Mucosa of gallbladder (tissue), 1 donor: ENCODE measurements around the gene HMCES. TPM values are rescaled to one million over a fixed set of nuclear protein-coding genes. Genes with fewer than 3 reads are reported as not detected.
"Not testable (repeated sequence)": the region's sequence is repeated elsewhere in the genome, so short reads cannot be mapped to it uniquely, and the experiment has no call there.

Experiments
- DNase-seq: peaks from one replicate; pipeline ENCODE4 v3.0.0-alpha.2; 2020; ENCODE audit warnings: low spot score
- total RNA-seq: library from RNA; stranded (reverse); gene quantifications from one replicate; pipeline ENCODE4 v1.2.1, GENCODE V29; 2021
- donor health status: DM: no; HTN: no; CAD: no.

The HMCES gene
- total RNA-seq, 1 donor from 2014 or later = 44.3 TPM

- no peak for DNase-seq
Measured at GRCh38 chr3:129346695-129347457, 68.2 kb downstream of the HMCES start.

GRCh38 chr3:129347458-129347845 is 68.8 kb downstream of the HMCES start:
- DNase-seq = no peak

GRCh38 chr3:129348734-129349133 is 70.1 kb downstream of the HMCES start:
- DNase-seq = no peak

GRCh38 chr3:129349169-129349568 is 70.5 kb downstream of the HMCES start:
- DNase-seq = not testable (repeated sequence)

GRCh38 chr3:129349791-129350190 is 71.1 kb downstream of the HMCES start:
- no peak for DNase-seq

GRCh38 chr3:129352045-129352444 is 73.4 kb downstream of the HMCES start:
- no peak for DNase-seq

GRCh38 chr3:129352650-129353588 is 74.2 kb downstream of the HMCES start:
- DNase-seq = no peak

- DNase-seq = no peak
Measured at GRCh38 chr3:129353589-129353941, 74.9 kb downstream of the HMCES start.

Other genes starting within 250 kb of the HMCES start
- not detected for gene GP9, start 218.1 kb upstream of the HMCES start, total RNA-seq
- 36.2 TPM for gene RAB43, start 157.1 kb upstream of the HMCES start, total RNA-seq
- gene ISY1, start 117.8 kb upstream of the HMCES start, total RNA-seq = 23.6 TPM
- 315 TPM for gene CNBP, start 95.0 kb upstream of the HMCES start, total RNA-seq
- gene COPG1, start 29.3 kb upstream of the HMCES start, total RNA-seq = 216 TPM
- 4.9 TPM for gene EFCAB12, start 149.8 kb downstream of the HMCES start, total RNA-seq
- gene MBD4, start 161.1 kb downstream of the HMCES start, total RNA-seq = 34.9 TPM
- gene IFT122, start 161.4 kb downstream of the HMCES start, total RNA-seq = 28.6 TPM
- gene RHO, start 249.8 kb downstream of the HMCES start, total RNA-seq = not detected